PC-3 (cell line): ENCODE data around the gene GRIPAP1. TPM values are rescaled to one million over a fixed set of nuclear protein-coding genes. Genes with fewer than 3 reads are reported as not detected.
A peak's percentile ranks its signal among the peaks of the same experiment; 100 is the strongest.

Experiments
- ATAC-seq: fragments of 200-7000 bp; cut with Tn5 transposase; 2 replicates; pipeline ENCODE4 v1.9.1; 2020; ENCODE audit warnings: mild to moderate bottlenecking, moderate library complexity
- BruUV-seq: library from RNA; stranded (reverse); fragments of 400-500 nt; replicated peaks from 2 replicates; lab custom pipeline; 2021; lab: Mats Ljungman, UMichigan
- CTCF ChIA-PET: fragments of 300-600 bp; sonication (Branson Sonifier 250); formaldehyde crosslinking; loops from one replicate; lab custom pipeline; 2022; ENCODE audit warnings: antibody characterized with exemption; lab: Charles Lee
- POLR2A ChIA-PET: fragments of 300-600 bp; sonication (Branson Sonifier 250); formaldehyde crosslinking; loops from one replicate; lab custom pipeline; 2022; ENCODE audit warnings: antibody characterized with exemption; ENCODE audit not compliant: unreplicated experiment; lab: Charles Lee
- DNase-seq: peaks from one replicate; pipeline ENCODE4 v3.0.0-alpha.2; 2015
- H2AFZ ChIP-seq: fragments of 300-600 bp; sonication (generic); 2 replicates; pipeline ENCODE4 v1.6.0; 2016; ENCODE audit warnings: antibody characterized with exemption, low read length
- H3F3A ChIP-seq: fragments of 300-600 bp; sonication (generic); one replicate; pipeline ENCODE4 v1.6.0; 2017; ENCODE audit warnings: antibody characterized with exemption, low read length, control low read depth, mild to moderate bottlenecking; ENCODE audit not compliant: unreplicated experiment
- H3K27ac ChIP-seq: fragments of 300-600 bp; sonication (generic); 2 replicates; pipeline ENCODE4 v1.5.1; 2016; ENCODE audit warnings: mild to moderate bottlenecking, low read length
- H3K27me3 ChIP-seq: fragments of 300-600 bp; sonication (generic); 2 replicates; pipeline ENCODE4 v1.6.1; 2016; ENCODE audit warnings: low read length, mixed read lengths
- H3K36me3 ChIP-seq: fragments of 300-600 bp; sonication (generic); 2 replicates; pipeline ENCODE4 v1.6.1; 2016; ENCODE audit warnings: low read depth, mixed run types, low read length, mixed read lengths
- H3K4me1 ChIP-seq: fragments of 300-600 bp; sonication (generic); 2 replicates; pipeline ENCODE4 v1.5.1; 2016; ENCODE audit warnings: low read length; ENCODE audit not compliant: insufficient read depth
- H3K4me2 ChIP-seq: fragments of 300-600 bp; sonication (generic); 2 replicates; pipeline ENCODE4 v1.6.0; 2016; ENCODE audit warnings: low read length
- H3K4me3 ChIP-seq: fragments of 300-600 bp; sonication (generic); 2 replicates; pipeline ENCODE4 v1.5.1; 2016; ENCODE audit warnings: mild to moderate bottlenecking, low read length, mixed read lengths
- H3K79me2 ChIP-seq: fragments of 300-600 bp; sonication (generic); 2 replicates; pipeline ENCODE4 v1.6.1; 2017; ENCODE audit warnings: low read length, mixed read lengths
- H3K9ac ChIP-seq: fragments of 300-600 bp; sonication (generic); 2 replicates; pipeline ENCODE4 v1.6.0; 2016; ENCODE audit warnings: mild to moderate bottlenecking, low read length
- H3K9me2 ChIP-seq: fragments of 300-600 bp; sonication (generic); replicated peaks from 2 replicates; pipeline ENCODE4 v1.6.1; 2016; ENCODE audit warnings: mixed run types, low read length, mixed read lengths
- H3K9me3 ChIP-seq: fragments of 300-600 bp; sonication (generic); 2 replicates; pipeline ENCODE4 v1.6.1; 2016; ENCODE audit warnings: low read length, mixed read lengths
- H4K20me1 ChIP-seq: fragments of 300-600 bp; sonication (generic); 2 replicates; pipeline ENCODE4 v1.6.1; 2016; ENCODE audit warnings: low read length, mixed read lengths
- CTCF ChIP-seq: fragments of 300-600 bp; sonication (generic); conservative IDR thresholded peaks from 2 replicates; pipeline ENCODE4 v1.5.1; 2017; ENCODE audit warnings: antibody characterized with exemption, low read depth, mild to moderate bottlenecking, low read length
- EZH2 ChIP-seq: fragments of 300-600 bp; sonication (generic); IDR thresholded peaks from one replicate; pipeline ENCODE4 v1.6.1; 2017; ENCODE audit warnings: antibody characterized with exemption, mild to moderate bottlenecking, low read length; ENCODE audit not compliant: unreplicated experiment
- EZH2phosphoT487 ChIP-seq: fragments of 300-600 bp; sonication (generic); IDR thresholded peaks from 2 replicates; pipeline ENCODE4 v1.6.1; 2018; ENCODE audit warnings: mild to moderate bottlenecking, antibody characterized with exemption, low read length, borderline replicate concordance
- intact Hi-C: fragments of 100-400 bp; cut with micrococcal nuclease; formaldehyde crosslinking; loops from 2 replicates; pipeline ENCODE4 v1.9.0; 2023
- total RNA-seq: library from RNA; depleted of rRNA; stranded (reverse); fragments of >200 nt; gene quantifications from 2 replicates; pipeline ENCODE4 v1.2.3, GENCODE V29; 2014

GRIPAP1 gene
- total RNA-seq, 1 experiment from 2014 or later, result 31.1 TPM

- H3K4me3 ChIP-seq, result peak overlapping the region; percentile 93
- no peaks in the 10 kb centered on the region for H3F3A ChIP-seq
- peaks cover 15% of the 10 kb centered on the region for H3K79me2 ChIP-seq
- no peaks in the 10 kb centered on the region for H3K4me1 ChIP-seq
- H2AFZ ChIP-seq, result peak overlapping the region; percentile 93
- peak overlapping the region; percentile 81 for H3K9ac ChIP-seq
- H4K20me1 ChIP-seq, result no peaks in the 10 kb centered on the region
- no peaks in the 10 kb centered on the region for H3K27me3 ChIP-seq
- H3K9me2 ChIP-seq, result 0 out of 2 replicates have a peak, but pooled peaks cover 3% of the 10 kb centered on the region
- DNase-seq (peak; percentile 24), ATAC-seq (peak; percentile 11; the same call in 1 of the 2 replicates)
- ChIA-PET CTCF (no interaction called here), POLR2A (interaction anchor here (0.7 kb wide), 1 partner anchor 42 kb away, joined by 12 read pairs; the partner anchor contains the start of gene TFE3)
- no peak for TF ChIP-seq EZH2
- no peak for TF ChIP-seq CTCF
- no peak for TF ChIP-seq EZH2phosphoT487
- peak overlapping the region; percentile 97 for H3K4me2 ChIP-seq
- intact Hi-C loops, result loop anchor here (1.0 kb wide), 1 partner anchor 42 kb away; the partner anchor contains the start of gene TFE3
- no peaks in the 10 kb centered on the region for H3K9me3 ChIP-seq
- peaks cover 11% of the 10 kb centered on the region for H3K36me3 ChIP-seq
- H3K27ac ChIP-seq, result peak overlapping the region; percentile 64
- TSS peak; percentile 47 for BruUV-seq
Measured at GRCh38 chrX:49001521-49002090, 458 bp downstream of the GRIPAP1 start.

- DNase-seq (no peak), ATAC-seq (no peak)
- H3K4me3 ChIP-seq, result peak overlapping the region; percentile 93; the same call in 1 of the 2 replicates
- H3K4me2 ChIP-seq, result peak overlapping the region; percentile 97
- no peaks in the 10 kb centered on the region for H3K4me1 ChIP-seq
- H3K36me3 ChIP-seq, result peaks cover 11% of the 10 kb centered on the region
- H3K27me3 ChIP-seq, result no peaks in the 10 kb centered on the region
- 0 out of 2 replicates have a peak, but pooled peaks cover 3% of the 10 kb centered on the region for H3K9me2 ChIP-seq
- TF ChIP-seq EZH2phosphoT487, result no peak
- no peak for TF ChIP-seq CTCF
- TF ChIP-seq EZH2, result no peak
- H2AFZ ChIP-seq, result no peak overlapping the region
- H3K27ac ChIP-seq, result no peak overlapping the region
- POLR2A ChIA-PET, result no interaction called here
- H3K9ac ChIP-seq, result no peak overlapping the region
- no TSS peak for BruUV-seq
- H3K9me3 ChIP-seq, result no peaks in the 10 kb centered on the region
- CTCF ChIA-PET, result no interaction called here
- peaks cover 15% of the 10 kb centered on the region for H3K79me2 ChIP-seq
- H4K20me1 ChIP-seq, result no peaks in the 10 kb centered on the region
- intact Hi-C loops, result no loop called here
- no peaks in the 10 kb centered on the region for H3F3A ChIP-seq
Measured at GRCh38 chrX:49000636-49001035, 1.4 kb downstream of the GRIPAP1 start.

- H3K27me3 ChIP-seq, result no peaks in the 10 kb centered on the region
- DNase-seq, result no peak
- no peak overlapping the region for H2AFZ ChIP-seq
- no peaks in the 10 kb centered on the region for H3F3A ChIP-seq
- TF ChIP-seq EZH2phosphoT487 (no peak), CTCF (no peak), EZH2 (no peak)
- no peak overlapping the region for H3K27ac ChIP-seq
- no TSS peak for BruUV-seq
- 0 out of 2 replicates have a peak, but pooled peaks cover 3% of the 10 kb centered on the region for H3K9me2 ChIP-seq
- no peak overlapping the region for H3K9ac ChIP-seq
- POLR2A ChIA-PET, result no interaction called here
- H3K9me3 ChIP-seq, result no peaks in the 10 kb centered on the region
- peaks cover 15% of the 10 kb centered on the region for H3K79me2 ChIP-seq
- no peak overlapping the region for H3K4me2 ChIP-seq
- no peaks in the 10 kb centered on the region for H4K20me1 ChIP-seq
- ATAC-seq, result no peak
- CTCF ChIA-PET, result no interaction called here
- intact Hi-C loops, result no loop called here
- no peaks in the 10 kb centered on the region for H3K4me1 ChIP-seq
- H3K4me3 ChIP-seq, result no peak overlapping the region
- peaks cover 11% of the 10 kb centered on the region for H3K36me3 ChIP-seq
Measured at GRCh38 chrX:48999030-48999429, 3.0 kb downstream of the GRIPAP1 start.
